ENCODE results near the gene YTHDF1. TPM values are rescaled to one million over a fixed set of nuclear protein-coding genes. Genes with fewer than 3 reads are reported as not detected.

The YTHDF1 gene
- total RNA-seq, 1 donor from 2014 or later = 62.1 TPM

- peaks cover 37% of the 10 kb centered on the region for H3K36me3 Mint-ChIP-seq (ENCODE audit: low read depth, unreplicated experiment)
- H3K4me1 Mint-ChIP-seq (ENCODE audit: unreplicated experiment) = peaks cover 41% of the 10 kb centered on the region
- H3K27me3 Mint-ChIP-seq (ENCODE audit: unreplicated experiment) = peaks cover 5% of the 10 kb centered on the region
- H3K4me3 Mint-ChIP-seq (ENCODE audit: unreplicated experiment) = peak overlapping the region; percentile 99
- peak; percentile 4 for TF ChIP-seq CTCF (IDR thresholded peaks at IDR 0.05; ENCODE audit: unreplicated experiment)
- H3K9me3 Mint-ChIP-seq (ENCODE audit: unreplicated experiment) = no peaks in the 10 kb centered on the region
- peak; percentile 68 for DNase-seq (ENCODE audit: low spot score)
- peak overlapping the region; percentile 98 for H3K27ac Mint-ChIP-seq (ENCODE audit: unreplicated experiment)
Observed at GRCh38 chr20:63215101-63216040, 560 bp downstream of the YTHDF1 start.

GRCh38 chr20:63214514-63214913 lies 1.4 kb downstream of the YTHDF1 start:
- peaks cover 5% of the 10 kb centered on the region for H3K27me3 Mint-ChIP-seq (ENCODE audit: unreplicated experiment)
- peaks cover 41% of the 10 kb centered on the region for H3K4me1 Mint-ChIP-seq (ENCODE audit: unreplicated experiment)
- peaks cover 33% of the 10 kb centered on the region for H3K36me3 Mint-ChIP-seq (ENCODE audit: low read depth, unreplicated experiment)
- peak overlapping the region; percentile 99 for H3K4me3 Mint-ChIP-seq (ENCODE audit: unreplicated experiment)
- peak overlapping the region; percentile 98 for H3K27ac Mint-ChIP-seq (ENCODE audit: unreplicated experiment)
- H3K9me3 Mint-ChIP-seq (ENCODE audit: unreplicated experiment) = no peaks in the 10 kb centered on the region
- DNase-seq (ENCODE audit: low spot score) = no peak
- TF ChIP-seq CTCF (IDR thresholded peaks at IDR 0.05; ENCODE audit: unreplicated experiment) = no peak

GRCh38 chr20:63212792-63213191 lies 3.1 kb downstream of the YTHDF1 start:
- Mint-ChIP-seq H3K36me3 (ENCODE audit: low read depth, unreplicated experiment) (peaks cover 36% of the 10 kb centered on the region), H3K4me1 (ENCODE audit: unreplicated experiment) (peaks cover 41% of the 10 kb centered on the region), H3K27ac (ENCODE audit: unreplicated experiment) (peak overlapping the region; percentile 38), H3K4me3 (ENCODE audit: unreplicated experiment) (peak overlapping the region; percentile 54), H3K27me3 (ENCODE audit: unreplicated experiment) (peaks cover 5% of the 10 kb centered on the region), H3K9me3 (ENCODE audit: unreplicated experiment) (no peaks in the 10 kb centered on the region)
- no peak for DNase-seq (ENCODE audit: low spot score)
- no peak for TF ChIP-seq CTCF (IDR thresholded peaks at IDR 0.05; ENCODE audit: unreplicated experiment)

- peak overlapping the region; percentile 70 for H3K27ac Mint-ChIP-seq (ENCODE audit: unreplicated experiment)
- peaks cover 37% of the 10 kb centered on the region for H3K36me3 Mint-ChIP-seq (ENCODE audit: low read depth, unreplicated experiment)
- H3K27me3 Mint-ChIP-seq (ENCODE audit: unreplicated experiment) = peaks cover 5% of the 10 kb centered on the region
- no peak overlapping the region for H3K4me3 Mint-ChIP-seq (ENCODE audit: unreplicated experiment)
- peaks cover 41% of the 10 kb centered on the region for H3K4me1 Mint-ChIP-seq (ENCODE audit: unreplicated experiment)
- no peaks in the 10 kb centered on the region for H3K9me3 Mint-ChIP-seq (ENCODE audit: unreplicated experiment)
- no peak for TF ChIP-seq CTCF (IDR thresholded peaks at IDR 0.05; ENCODE audit: unreplicated experiment)
- DNase-seq (ENCODE audit: low spot score) = no peak
Observed at GRCh38 chr20:63212393-63212730, 3.6 kb downstream of the YTHDF1 start.

GRCh38 chr20:63210011-63210605 lies 5.8 kb downstream of the YTHDF1 start:
- H3K9me3 Mint-ChIP-seq (ENCODE audit: unreplicated experiment) = no peaks in the 10 kb centered on the region
- peaks cover 5% of the 10 kb centered on the region for H3K27me3 Mint-ChIP-seq (ENCODE audit: unreplicated experiment)

More at GRCh38 chr20:63210011-63210605, 5.8 kb downstream of the YTHDF1 start:
- Mint-ChIP-seq H3K36me3 (ENCODE audit: low read depth, unreplicated experiment) (peaks cover 43% of the 10 kb centered on the region), H3K4me1 (ENCODE audit: unreplicated experiment) (peaks cover 34% of the 10 kb centered on the region), H3K4me3 (ENCODE audit: unreplicated experiment) (no peak overlapping the region), H3K27ac (ENCODE audit: unreplicated experiment) (peak overlapping the region; percentile 18)
- no peak for TF ChIP-seq CTCF (IDR thresholded peaks at IDR 0.05; ENCODE audit: unreplicated experiment)
- no peak for DNase-seq (ENCODE audit: low spot score)
